ENCODE results near the gene ALPP.
"Not testable (repeated sequence)": the region's sequence is repeated elsewhere in the genome, so short reads cannot be mapped to it uniquely, and the experiment has no call there.

ALPP gene

GRCh38 chr2:232378735-232379151 is at the start of gene ALPP:
TSS of gene ALPP (plus strand) at chr2:232378751. CDS start at chr2:232378803, 52 bp downstream.
- DNase-seq = not testable (repeated sequence)

DNA sequence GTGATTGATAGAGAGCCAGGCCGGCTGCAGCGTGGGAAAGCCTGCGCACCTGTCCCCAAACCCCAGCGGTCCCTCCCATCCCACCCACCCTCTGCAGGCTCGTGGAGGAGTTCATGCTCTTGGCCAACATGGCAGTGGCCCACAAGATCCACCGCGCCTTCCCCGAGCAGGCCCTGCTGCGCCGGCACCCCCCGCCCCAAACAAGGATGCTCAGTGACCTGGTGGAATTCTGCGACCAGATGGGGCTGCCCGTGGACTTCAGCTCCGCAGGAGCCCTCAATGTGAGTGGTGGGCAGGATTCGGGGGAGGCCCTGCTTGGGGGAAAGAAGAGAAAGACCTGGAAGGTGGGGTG is 48.9 kb upstream of the ALPP start:
- no peak for DNase-seq

DNA sequence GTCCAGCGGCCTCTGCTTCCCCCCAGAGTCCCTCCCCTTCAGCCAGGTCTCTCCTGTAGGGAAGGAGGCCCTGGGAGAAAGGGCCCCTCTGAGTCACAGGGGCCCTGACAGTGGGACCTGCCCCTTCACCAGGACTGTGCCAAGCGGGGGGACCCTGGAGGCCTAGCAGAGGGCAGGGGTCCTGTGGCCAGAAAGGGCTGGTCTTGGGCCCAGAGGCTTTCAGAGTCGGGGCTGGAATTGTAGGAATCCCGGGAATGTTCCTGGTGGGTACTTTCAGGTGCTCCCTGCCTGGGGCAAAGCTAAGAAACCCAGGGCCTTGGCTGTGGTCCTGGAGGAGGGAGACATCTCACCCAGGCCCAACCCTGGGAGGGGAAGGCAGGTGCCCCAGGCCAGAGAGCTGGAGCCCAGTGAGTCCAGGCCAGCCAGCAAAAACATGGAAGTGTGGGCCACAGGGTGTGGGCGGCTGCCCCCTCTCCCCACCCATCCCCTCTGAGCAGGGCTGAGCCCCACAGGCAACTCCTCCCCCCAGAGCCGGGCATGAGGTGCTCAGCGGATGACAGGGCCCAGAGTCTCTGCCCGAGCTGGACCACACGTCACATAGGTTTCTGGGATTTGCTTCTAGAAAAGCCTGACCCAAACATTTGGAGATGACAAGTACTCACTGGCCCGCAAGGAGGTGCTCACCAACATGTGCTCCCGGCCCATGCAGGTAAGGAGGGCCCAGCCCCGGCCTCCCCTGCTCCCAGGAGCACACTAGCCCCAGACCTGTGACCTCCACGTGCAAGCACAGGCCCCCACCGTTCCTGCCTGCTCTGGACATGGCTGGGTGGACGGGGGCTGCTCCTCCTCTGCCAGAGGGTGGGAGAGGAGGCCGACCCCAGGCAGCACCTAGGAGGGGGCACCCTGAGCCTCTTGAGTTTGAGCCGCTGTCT is 48.2 kb upstream of the ALPP start:
- no peak for DNase-seq

- DNase-seq = not testable (repeated sequence)
Measured at GRCh38 chr2:232331061-232331460, 47.5 kb upstream of the ALPP start.

DNA sequence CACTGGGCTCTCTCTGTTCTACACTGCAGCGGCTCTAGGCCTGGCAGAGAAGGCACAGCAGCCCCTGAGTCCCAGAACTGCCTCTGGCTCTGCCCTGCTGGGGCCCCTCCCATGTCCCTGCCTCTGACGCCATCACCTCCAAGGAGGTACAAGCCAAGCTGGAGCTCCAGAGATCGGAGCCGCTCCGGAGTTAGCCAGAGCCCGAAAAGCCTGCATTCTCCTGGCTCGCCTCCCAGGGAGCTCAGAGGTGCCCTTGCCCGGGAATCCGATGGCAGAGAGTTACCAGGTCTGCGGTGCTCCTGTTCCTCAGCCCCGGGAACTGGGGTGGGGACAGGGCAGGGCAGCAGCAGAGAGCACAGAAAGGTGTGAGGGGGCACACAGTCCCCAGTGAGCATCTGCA is 46.9 kb upstream of the ALPP start:
- DNase-seq = not testable (repeated sequence)

- DNase-seq = not testable (repeated sequence)
Measured at GRCh38 chr2:232332244-232332939, 46.2 kb upstream of the ALPP start.

DNA sequence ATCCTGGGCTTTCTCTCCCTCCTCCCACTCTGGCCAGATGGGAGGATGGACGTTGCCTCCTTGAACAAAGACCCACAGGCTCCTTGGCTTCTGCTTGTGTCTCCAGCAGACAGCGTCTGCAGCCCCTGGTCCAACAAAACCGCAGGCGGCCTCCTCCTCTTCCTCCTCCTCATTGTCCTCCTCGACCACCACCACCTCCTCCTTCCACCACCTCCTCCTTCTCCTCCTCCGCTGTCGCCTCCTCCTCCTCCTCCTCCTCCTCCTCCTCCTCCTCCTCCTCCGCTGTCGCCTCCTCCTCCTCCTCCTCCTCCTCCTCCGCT is 45.7 kb upstream of the ALPP start:
- DNase-seq = no peak

DNA sequence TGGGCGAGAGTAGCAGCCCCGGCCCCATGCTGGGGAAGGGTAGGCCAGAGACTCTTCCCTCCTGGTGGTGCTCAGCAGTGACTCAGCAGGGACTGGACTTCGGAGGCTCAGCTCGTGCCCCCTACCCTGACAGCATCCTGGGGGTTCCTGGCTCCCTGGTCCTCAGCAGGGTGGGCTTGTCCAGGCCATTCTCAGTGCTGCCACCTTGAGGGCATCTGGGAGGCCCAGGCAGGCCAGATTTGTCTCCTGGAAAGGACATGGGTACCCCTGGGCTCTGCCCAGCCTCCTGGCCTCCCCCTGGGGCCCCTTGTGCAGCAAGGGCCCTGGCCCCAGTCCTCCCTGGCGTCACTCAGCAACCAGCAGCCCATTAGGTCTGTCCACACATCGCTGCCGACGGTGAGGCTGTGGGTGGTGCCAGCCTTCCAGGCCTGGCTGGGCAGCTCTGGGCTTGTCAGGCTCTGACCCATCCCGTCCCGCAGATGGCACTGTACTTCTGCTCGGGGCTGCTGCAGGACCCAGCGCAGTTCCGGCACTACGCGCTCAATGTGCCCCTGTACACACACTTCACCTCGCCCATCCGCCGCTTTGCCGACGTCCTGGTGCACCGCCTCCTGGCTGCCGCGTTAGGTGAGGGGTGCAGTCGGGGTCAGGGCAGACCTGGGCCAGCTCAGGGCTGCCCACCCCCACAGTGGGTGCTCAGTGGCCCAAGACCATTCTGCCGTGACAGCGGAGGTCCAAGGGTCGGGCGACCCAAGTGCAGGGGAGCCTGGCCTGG is 45.0 kb upstream of the ALPP start:
- DNase-seq = no peak

DNA sequence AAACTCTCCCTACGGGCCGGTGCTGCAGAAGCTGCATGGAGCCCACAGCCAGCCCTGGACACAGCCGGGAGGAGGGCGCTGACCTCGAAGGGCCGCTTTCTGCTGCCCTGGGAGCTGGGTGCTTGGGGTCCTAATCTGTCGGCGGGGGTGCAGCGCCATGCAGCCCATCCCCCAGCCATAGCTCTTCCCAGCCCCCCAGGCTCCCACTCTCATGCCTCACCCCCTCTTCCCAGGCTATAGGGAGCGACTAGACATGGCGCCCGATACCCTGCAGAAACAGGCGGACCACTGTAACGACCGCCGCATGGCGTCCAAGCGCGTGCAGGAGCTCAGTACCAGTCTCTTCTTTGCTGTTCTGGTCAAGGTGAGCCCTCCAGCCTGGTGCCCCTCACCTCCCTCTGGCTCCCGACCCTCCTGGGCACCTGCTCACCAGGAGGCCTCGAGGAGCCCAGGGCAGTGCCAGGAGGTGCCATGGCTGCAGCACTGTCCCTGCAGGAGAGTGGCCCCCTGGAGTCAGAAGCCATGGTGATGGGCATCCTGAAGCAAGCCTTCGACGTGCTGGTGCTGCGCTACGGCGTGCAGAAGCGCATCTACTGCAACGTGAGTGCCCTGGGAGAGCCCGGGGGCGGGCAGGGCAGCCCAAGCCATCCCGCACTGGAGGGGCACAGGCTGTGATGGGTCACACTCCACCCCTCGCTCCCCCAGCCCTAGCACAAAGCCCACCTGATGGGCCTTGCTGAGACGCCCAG is 44.2 kb upstream of the ALPP start:
- not testable (repeated sequence) for DNase-seq

- DNase-seq = not testable (repeated sequence)
Measured at GRCh38 chr2:232334885-232335205, 43.7 kb upstream of the ALPP start.

- DNase-seq = not testable (repeated sequence)
Measured at GRCh38 chr2:232335206-232335858, 43.2 kb upstream of the ALPP start.

DNA sequence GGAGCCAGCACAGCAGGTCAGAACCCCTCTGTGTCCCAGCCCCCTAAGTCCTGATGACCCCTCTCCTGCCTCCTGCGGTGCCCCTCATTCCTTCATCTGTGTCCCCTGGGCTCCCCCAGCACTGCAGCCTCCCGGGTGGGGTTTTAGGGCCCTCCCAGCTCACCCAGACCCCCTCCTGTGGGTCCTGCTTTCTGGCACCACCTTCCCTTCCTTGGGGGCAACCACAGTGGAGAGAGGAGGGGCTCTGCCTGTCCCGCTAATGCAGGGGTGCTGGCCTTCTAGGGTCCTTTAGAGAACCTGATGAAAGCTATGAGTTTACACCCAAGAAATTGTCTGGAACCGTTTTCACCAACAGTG is 42.7 kb upstream of the ALPP start:
- no peak for DNase-seq

GRCh38 chr2:232336241-232336736 is 42.3 kb upstream of the ALPP start:
- no peak for DNase-seq

DNA sequence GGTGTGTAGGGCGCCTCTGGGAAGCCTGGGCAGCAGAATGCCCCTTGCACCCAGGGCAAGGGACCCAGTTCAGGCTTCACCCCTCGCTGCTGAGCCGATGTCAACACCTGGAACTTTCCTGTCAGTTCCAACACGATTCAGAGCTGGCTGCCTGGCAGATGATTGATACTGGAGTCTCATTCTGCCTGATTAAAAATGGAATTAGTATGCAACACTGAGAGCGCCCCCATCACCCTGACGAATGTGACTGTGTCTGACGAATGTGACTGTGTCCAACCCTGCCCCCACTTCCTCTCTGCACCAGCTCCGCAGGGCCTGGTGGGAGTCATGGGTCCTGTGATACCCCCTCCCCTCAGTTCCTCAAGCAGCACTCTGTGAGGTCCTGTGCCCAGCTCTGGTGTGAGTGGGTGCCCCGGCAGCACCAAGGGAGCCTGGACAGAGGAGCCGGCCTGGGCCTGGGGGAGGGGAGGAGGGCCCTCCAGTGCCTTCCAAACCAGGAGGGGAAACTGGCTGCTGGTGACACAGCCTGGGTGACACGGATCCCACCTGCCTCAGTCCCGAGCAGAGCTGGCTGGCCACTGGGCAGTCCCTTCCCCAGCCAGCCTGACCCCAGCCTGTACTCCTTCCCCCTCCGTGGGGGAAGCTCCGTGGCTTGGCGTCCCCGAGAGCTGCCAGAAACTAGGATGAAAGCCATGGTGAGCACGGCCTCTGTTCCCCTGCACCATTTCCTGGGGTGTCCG is 41.4 kb upstream of the ALPP start:
- no peak for DNase-seq

- not testable (repeated sequence) for DNase-seq
Measured at GRCh38 chr2:232338094-232338758, 40.3 kb upstream of the ALPP start.

GRCh38 chr2:232338759-232339106 is 39.8 kb upstream of the ALPP start:
- no peak for DNase-seq

GRCh38 chr2:232339121-232340081 is 39.1 kb upstream of the ALPP start:
- no peak for DNase-seq

DNA sequence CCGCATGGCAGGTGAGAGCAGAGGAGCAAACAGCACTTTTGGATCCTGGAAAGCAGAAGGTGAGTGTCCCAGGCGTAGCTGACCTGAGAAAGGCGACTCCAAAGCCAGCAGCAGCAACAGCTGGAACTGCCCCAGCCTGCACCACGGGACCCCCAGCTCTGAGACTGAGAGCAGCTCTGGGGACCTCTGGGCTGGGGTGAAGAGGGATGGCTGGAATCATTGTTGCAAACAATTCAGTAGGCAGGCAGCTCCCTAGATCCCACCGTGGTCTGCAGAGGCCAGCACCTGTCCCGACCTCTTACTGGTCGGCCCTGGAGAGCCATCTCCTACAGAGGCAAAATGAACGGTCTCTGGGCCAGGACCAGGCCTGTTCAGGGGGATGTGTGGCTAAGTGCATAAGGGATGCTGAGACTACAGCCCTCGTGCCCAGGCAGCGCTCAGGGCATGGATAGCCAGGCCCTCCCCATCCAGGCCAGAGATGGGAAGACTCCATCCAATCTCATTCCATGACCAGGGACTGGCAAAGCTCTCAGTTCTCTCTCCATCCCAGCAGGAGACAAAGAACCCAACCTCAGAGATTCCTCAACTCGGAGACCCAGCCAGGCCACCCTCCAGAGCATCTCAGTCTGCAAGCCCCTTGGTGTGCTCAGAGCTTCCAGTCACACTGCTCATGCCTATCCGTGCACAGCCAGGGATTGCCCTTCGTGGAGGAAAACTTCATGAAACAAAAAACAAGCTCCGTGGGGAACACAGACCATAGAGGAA is 38.2 kb upstream of the ALPP start:
- no peak for DNase-seq
